ENCODE results near the gene SPATA13.
"Not testable (repeated sequence)": the region's sequence is repeated elsewhere in the genome, so short reads cannot be mapped to it uniquely, and the experiment has no call there.

SPATA13 gene

GRCh38 chr13:24160458-24161009 lies at the start of gene SPATA13:
SPATA13 (plus strand) TSS chr13:24160720; CDS start chr13:24222930, 62,210 bp downstream.
- DNase-seq, result peak; percentile 92

GRCh38 chr13:24112791-24113190 lies 47.7 kb upstream of the SPATA13 start:
- no peak for DNase-seq

- no peak for DNase-seq
Measured at GRCh38 chr13:24115671-24116070, 44.8 kb upstream of the SPATA13 start.

GRCh38 chr13:24116131-24116530 lies 44.4 kb upstream of the SPATA13 start:
- DNase-seq, result no peak

GRCh38 chr13:24118576-24118975 lies 41.9 kb upstream of the SPATA13 start:
- no peak for DNase-seq

- DNase-seq, result no peak
Measured at GRCh38 chr13:24119626-24120508, 40.7 kb upstream of the SPATA13 start.

- DNase-seq, result not testable (repeated sequence)
Measured at GRCh38 chr13:24122045-24122444, 38.5 kb upstream of the SPATA13 start.

GRCh38 chr13:24122569-24122968 lies 38.0 kb upstream of the SPATA13 start:
- no peak for DNase-seq

- no peak for DNase-seq
Measured at GRCh38 chr13:24123761-24124160, 36.8 kb upstream of the SPATA13 start.

GRCh38 chr13:24124789-24125476 lies 35.6 kb upstream of the SPATA13 start:
- peak in 1 of 2 donors; percentile 2 for DNase-seq

- DNase-seq, result no peak
Measured at GRCh38 chr13:24127116-24127631, 33.3 kb upstream of the SPATA13 start.

- no peak for DNase-seq
Measured at GRCh38 chr13:24128112-24128511, 32.4 kb upstream of the SPATA13 start.

- no peak for DNase-seq
Measured at GRCh38 chr13:24128962-24129361, 31.6 kb upstream of the SPATA13 start.

- DNase-seq, result no peak
Measured at GRCh38 chr13:24129914-24130774, 30.4 kb upstream of the SPATA13 start.

GRCh38 chr13:24131749-24132148 lies 28.8 kb upstream of the SPATA13 start:
- no peak for DNase-seq

GRCh38 chr13:24133021-24133795 lies 27.3 kb upstream of the SPATA13 start:
- DNase-seq, result no peak

GRCh38 chr13:24134231-24134630 lies 26.3 kb upstream of the SPATA13 start:
- DNase-seq, result no peak

- DNase-seq, result no peak
Measured at GRCh38 chr13:24134757-24135156, 25.8 kb upstream of the SPATA13 start.

GRCh38 chr13:24135674-24136300 lies 24.7 kb upstream of the SPATA13 start:
- no peak for DNase-seq

- no peak for DNase-seq
Measured at GRCh38 chr13:24138911-24139310, 21.6 kb upstream of the SPATA13 start.

- DNase-seq, result no peak
Measured at GRCh38 chr13:24141333-24141910, 19.1 kb upstream of the SPATA13 start.
